ENCODE results near the gene MT1M.
A peak's percentile ranks its signal among the peaks of the same experiment; 100 is the strongest.

MT1M gene

DNA sequence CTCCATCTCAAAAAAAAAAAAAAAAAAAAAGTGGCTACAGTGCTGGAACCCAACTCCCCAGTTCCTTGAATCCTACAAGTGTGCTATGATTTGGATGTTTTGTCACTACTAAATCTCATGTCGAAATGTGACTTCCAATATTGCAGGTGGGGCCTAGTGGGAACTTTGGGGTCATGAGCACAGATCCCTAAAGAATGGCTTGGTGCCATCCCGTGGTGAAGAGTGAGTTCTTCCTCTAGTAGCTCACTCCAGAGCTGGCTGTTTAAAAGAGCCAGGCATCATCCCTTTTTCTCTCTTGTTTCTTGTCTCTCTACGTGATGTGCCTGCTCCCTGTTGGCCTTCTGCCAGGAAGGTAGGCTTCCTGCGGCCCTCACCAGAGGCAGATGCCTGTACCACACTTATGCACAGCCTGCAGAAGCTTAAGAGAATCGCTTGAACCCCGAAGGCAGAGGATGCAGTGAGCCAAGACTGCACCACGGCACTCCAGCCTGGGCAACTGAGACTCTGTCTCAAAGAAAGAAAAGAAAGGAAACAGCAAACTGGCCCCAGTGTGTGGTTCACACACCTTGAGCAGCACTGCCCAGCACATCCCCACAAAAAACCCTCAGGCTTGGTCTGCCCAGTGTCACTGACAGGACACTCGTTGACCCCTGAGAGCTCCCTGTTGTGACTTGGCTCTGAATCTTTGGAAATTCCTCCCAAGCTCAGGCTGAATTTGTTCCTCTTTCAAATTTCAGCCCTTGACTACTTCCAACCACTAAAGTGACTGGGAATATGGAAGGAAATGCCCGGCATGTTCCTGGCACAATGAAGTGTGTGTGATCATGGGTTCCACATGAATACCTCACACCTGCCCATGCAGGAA lies 3.7 kb upstream of the MT1M start:
- DNase-seq (ENCODE audit: low read depth): peak; percentile 16

DNA sequence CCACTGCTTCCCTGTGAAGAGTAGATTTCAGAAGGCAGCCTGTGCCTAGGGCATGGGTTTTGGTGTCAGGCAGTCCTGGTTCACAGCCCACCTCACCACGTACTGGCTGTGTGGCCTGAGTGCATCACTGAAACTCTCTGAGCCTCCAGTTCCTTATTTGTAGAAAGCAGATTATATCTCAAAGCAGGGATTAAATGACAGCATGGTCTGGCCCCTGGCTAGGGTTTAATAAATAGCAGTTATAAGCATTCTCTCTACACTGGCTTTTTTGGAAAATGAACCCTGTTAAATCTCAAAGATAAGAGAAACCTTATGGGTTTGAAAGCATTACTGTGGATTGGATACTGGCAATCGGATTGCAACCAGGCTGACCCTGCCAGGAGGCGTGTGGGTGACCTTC lies 2.9 kb upstream of the MT1M start:
- DNase-seq (ENCODE audit: low read depth): no peak

DNA sequence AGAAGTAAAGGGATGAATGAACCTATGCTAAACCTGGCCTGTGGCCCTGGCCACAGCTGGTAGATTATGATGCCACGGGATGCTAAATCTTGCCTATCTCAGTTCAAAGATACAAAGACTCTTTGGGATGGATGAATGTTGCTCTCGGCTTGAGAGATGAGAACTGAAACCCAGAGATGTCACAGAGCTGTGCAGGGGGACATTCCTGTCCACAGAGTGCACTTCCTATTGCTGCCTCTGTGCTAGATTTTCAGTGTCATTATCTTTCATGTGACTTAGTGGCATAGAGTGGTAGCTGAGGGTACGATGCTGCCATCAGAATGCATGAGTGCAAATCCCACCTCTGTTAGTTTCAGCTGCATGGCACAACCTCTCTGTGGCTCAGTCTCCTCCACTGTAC lies 2.3 kb upstream of the MT1M start:
- DNase-seq (ENCODE audit: low read depth): no peak

DNA sequence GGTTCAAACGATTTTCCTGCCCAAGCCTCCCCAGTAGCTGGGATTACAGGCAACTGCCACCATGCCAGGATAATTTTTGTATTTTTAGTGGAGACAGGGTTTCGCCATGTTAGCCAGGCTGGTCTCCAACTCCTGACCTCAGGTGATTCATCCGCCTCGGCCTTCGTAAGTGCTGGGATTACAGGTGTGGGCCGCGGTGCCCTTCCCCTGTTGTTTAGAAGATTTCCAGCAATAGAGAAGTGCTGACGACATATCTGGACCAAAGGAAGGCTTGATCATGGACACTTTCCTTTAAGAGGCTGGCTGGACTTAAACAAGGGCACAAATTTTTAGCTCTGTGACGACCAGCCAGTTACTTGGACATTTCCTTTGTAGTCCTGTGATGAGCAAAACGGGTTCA lies 1.3 kb upstream of the MT1M start:
- no peak for DNase-seq (ENCODE audit: low read depth)

DNA sequence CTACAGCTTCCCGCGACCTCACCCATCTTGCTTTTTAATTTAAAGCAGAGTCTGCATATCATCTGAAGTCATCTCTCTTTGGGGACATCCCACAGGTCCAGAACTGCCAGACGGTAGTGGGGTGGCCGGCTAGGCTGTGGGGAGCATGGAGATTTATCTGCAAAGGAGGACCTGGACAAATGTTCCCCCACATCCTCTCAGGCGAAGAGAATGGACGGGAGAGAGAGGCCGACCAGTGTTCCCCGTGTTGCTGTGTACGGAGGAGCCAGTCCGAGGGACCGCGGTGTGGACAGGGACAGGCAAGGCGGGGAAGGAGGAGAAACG lies 665 bp upstream of the MT1M start:
- DNase-seq (ENCODE audit: low read depth): peak; percentile 19

DNA sequence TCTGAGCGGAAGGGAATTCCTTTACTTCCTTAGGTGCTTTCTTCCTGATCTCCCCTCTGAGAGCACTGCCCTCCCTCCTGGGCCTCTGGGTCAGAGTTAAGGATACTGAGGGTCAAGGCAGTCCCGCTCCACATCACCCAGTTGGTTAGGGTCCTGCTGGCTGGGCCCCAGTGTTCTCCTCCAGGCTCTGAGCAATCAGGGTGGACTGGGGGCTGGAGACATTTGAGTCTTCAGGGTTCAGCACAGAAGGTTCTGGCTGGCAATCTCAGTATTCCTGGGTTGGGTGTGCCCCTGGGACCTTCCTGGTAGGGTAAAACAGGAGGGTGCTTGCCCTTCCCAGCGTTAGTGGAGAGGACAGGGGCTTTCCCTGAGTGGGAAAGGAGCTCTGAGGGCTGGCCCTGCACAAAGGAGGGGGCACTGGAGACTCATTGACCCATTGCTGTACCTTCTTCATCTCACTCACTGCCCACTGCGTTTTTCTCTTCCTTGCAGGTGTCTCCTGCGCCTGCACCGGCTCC lies 448 bp downstream of the MT1M start:
- DNase-seq (ENCODE audit: low read depth): no peak

DNA sequence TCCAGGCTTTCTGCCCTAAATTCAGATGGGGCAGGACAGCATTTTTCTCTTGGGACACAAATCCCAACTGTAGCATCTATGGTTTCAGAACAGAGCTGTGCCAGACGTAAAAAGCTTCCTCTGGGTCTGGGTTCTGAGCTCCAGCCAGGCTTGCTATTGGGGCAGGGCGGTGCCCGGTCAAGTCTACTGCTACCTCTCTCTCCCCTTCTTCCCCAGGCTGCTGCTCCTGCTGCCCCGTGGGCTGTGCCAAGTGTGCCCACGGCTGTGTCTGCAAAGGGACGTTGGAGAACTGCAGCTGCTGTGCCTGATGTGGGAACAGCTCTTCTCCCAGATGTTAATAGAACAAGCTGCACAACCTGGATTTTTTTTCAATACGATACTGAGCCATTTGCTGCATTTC lies 1.1 kb downstream of the MT1M start:
- no peak for DNase-seq (ENCODE audit: low read depth)

DNA sequence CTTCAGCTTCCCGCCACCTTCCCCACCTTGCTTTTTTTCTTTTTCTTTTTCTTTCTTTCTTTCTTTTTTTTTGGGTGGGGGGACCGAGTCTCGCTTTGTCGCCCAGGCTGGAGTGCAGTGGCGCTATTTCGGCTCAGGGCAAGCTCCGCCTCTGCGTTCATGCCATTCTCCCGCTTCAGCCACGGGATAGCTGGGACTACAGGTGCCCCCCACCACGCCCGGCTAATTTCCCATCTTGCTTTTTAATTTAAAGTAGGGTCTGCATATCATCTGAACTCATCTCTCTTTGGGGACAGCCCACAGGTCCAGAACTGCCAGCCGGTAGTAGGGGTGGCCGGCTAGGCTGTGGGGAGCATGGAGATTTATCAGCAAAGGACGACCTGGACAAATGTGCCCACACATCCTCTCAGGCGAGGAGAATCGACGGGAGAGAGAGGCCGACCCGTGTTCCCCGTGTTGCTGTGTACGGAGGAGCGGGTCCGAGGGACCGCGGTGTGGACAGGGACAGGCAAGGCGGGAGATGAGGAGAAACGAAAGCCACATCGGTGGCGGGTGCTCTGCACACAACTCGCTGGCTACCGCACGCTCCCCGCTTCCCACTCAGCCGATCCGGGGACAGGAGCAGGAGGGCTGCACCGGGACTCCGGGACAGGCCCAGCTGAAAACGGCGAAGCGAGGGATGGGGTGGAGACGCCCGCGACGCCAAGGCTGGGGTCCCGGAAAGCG lies 2.4 kb downstream of the MT1M start:
- DNase-seq (ENCODE audit: low read depth): no peak

DNA sequence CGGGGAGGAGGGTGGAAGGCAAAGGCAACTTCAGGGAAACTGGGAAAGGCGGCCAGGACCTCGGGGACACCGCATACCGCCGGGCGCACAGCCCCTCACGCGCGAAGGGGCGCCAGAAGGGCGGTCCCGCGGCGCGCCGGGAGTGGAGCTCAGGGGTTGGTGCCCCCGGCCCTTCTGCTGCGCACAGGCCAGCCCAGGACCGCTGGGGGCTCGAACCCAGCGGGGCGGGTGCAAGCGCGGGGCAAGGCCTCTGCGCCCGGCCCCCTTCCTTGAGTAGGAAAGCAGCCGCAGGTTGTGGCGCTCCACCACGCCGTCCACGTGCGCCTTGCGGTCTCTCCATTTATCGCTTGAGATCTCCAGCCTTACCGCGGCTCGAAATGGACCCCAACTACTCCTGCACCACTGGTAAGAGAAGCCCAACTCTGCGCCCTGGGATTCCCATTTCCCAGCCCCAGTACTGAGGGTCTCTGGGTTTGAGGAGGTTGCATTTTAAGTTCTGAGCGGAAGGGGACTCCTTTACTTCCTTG lies 3.0 kb downstream of the MT1M start:
- DNase-seq (ENCODE audit: low read depth): no peak

DNA sequence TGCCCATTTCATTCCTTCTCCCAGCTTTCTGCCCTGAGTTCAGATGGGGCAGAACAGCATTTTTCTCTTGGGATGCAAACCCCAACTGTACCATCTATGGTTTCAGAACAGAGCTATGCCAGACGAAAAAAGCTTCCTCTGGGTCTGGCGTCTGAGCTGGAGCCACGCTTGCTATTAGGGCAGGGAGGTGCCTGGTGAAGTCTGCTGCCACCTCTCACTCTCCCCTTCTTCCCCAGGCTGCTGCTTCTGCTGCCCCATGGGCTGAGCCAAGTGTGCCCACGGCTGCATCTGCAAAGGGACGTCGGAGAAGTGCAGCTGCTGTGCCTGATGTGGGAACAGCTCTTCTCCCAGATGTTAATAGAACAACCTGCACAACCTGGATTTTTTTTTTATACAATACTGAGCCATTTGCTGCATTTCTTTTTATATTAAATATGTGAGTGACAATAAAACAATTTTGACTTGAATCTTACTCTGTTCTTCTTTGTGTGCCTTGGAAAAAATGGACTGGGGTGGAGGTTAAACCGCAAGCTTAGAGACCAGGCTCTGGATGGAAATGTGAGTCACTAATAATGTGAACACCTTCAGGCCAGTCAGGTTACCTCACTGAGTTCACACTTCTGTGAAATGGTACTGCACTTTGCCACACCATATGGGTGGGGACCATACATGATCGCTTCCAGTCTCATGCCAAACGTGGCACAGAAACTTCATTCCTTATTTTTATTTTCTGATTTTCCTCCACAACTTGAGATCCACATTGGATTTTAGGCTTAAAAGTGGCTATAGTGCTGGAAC lies 4.4 kb downstream of the MT1M start:
- no peak for DNase-seq (ENCODE audit: low read depth)

DNA sequence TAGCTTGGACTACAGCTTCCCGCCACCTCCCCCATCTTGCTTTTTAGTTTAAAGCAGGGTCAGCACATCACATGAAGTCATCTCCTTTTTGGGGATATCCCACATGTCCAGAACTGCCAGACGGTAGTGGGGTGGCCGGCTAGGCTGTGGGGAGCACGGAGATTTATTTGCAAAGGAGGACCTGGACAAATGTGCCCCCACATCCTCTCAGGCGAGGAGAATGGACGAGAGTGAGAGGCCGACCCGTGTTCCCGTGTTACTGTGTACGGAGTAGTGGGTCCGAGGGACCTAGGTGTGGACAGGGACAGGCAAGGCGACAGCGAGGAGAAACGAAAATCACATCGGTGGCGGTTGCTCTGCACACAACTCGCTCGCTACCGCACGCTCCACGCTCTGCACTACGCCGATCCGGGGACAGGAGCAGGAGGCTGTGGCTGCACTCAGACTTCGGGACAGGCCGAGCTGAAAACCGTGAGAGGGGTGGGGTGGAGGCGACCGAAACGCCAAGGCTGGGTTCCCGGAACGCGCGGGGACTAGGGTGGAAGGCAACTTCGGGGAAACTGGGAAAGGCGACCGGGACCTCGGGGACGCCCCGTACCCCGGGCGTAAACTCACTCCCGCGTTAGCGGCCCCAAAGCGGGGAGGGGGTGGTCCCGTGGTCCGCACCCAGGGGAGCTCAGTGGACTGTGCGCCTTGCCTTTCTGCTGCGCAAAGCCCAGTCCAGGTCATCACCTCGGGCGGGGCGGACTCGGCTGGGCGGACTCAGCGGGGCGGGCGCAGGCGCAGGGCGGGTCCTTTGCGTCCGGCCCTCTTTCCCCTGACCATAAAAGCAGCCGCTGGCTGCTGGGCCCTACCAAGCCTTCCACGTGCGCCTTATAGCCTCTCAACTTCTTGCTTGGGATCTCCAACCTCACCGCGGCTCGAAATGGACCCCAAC lies 5.6 kb downstream of the MT1M start, which contains the start of gene MT1A:
Gene MT1A (plus strand): TSS at position 853 of the 937 bp plus-strand sequence. CDS start 73 bp downstream, at position 926.
- peak; percentile 57 for DNase-seq (ENCODE audit: low read depth)

DNA sequence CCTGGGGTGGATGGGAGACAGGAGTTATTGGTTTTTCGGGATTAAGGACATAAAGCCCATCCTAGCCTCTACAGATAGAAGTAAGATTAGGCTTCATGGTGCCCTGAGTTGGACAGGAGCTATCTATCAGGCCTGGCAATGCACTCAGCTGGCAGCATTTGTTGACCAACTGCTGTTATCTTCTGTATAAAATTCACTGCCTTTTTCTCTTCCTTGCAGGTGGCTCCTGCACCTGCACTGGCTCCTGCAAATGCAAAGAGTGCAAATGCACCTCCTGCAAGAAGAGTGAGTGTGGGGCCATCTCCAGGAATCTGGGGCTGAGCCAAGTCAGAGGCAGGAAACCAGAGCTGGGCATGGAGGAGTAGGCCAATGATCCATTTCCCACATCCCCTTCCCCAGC lies 6.6 kb downstream of the MT1M start:
- no peak for DNase-seq (ENCODE audit: low read depth)

DNA sequence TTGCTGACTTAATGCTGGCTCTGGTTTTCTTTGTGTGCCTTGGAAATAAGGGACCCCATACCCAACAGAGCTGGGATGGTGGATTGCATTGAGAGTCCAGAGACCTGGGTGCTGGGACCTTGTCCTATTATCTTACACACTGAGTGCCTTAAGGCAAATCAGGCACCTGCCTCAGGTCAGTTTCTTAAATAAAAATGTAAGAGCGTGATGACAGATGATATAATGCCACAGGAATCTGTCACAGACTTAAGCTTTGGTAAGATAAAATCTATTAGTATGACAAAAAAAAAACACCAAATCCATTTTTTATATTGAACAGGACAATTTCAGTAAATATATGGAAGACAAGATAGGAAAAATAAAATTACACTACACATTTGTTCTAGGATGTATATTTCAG lies 7.6 kb downstream of the MT1M start:
- DNase-seq (ENCODE audit: low read depth): no peak

DNA sequence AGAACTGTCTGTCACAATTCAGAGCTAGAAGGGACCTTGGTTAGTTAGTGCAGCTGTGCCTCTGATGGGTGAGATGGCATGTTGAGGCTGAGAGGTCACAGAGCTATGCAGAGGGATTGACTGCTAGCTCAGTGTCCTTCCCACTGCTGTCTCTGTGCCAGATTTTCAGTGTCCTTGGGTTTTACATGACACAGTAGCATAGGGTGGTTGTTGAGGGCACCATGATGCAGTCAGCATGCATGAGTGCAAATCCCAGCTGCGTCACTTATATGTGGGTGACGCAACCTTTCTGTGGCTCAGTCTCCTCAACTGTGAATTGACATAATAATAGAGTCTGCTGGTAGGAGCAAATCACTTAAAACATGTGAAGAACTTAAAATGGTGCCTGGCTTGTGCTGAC lies 8.7 kb downstream of the MT1M start:
- DNase-seq (ENCODE audit: low read depth): no peak

DNA sequence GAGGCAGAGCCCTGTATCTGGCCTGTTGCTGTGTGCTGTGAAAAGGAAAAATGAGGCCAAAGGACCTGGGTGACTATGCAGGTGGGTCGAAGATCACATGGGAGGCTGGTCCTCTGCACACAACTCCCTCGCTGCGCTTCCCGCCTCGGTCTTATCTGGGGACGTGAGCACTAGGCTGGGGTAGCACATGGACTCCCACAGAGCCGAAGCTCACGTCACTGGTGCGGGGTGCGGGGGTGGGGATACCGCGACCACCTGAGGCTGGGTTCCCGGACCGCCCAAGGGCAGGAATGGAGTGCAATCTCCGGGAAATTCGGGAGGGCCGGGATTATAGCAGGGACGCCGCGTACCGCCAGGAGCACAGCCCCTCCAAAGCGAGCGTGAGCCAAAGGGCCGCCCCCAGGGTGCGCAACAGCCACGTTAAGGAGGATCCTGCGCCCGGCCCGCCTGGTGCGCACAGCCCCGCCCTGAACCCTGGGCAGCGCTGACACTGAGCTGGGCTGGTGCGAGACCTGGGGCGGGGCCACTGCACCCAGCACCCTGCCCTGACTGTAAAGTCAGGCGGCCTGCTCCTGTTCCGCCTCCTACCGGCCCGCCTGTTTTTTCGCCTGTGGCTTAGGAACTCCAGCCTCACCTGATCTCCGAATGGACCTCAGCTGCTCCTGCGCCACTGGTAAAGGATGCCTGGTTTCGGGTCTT lies 10.8 kb downstream of the MT1M start:
- peak; percentile 58 for DNase-seq (ENCODE audit: low read depth)

DNA sequence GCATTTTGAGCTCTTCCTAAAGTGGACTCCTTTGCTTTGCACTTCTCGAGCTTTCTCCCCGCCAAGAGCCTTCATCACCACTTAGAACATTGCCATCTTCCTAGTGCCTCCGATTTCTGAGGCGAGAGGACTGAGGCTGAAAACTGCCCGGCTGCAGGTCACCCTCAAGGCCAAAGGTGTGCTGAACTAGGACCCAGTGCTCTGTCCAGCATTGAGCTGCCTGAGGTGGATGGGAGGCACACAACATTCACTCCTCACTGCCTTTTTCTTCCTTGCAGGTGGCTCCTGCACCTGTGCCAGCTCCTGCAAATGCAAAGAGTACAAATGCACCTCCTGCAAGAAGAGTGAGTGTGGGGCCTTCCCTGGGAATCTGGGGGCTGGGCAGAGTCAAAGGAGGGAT lies 11.4 kb downstream of the MT1M start:
- no peak for DNase-seq (ENCODE audit: low read depth)

DNA sequence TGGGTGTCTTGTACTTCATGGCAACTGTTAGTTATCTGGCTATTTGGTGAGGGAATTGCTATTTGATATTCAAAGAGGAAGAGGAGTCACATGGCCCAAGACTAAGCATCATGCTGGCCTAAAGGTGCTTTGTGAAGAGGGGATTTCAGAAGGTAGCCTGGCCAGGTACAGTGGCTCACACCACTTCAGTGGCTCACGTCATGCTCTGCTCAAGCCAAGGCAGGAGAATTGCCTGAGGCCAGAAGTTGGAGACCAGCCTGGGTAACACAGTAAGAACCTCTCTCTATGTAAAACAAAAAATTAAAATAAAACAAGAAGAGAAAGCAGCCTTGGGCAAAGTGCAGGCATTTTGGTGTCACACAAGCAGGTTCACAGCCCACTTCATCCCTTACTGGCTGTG lies 12.9 kb downstream of the MT1M start:
- DNase-seq (ENCODE audit: low read depth): no peak

DNA sequence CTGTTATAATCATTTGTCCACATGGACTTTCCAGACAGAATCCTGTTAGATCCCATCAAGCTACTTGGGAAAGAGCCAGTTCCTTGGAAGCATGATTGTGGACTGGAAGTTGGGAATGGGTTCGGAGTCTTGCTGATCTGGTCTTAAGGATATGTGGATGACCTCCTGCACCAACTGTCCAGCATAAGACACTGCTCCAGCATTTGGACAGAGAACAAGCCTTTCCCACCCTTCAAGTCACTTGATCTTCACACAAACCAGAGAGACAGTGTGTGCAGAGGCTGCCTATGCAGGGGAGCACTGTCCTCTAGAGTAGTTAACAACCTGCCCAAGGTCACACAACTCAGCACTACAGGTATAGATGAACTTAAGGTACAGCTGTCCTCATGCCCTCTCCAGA lies 13.4 kb downstream of the MT1M start:
- no peak for DNase-seq (ENCODE audit: low read depth)

DNA sequence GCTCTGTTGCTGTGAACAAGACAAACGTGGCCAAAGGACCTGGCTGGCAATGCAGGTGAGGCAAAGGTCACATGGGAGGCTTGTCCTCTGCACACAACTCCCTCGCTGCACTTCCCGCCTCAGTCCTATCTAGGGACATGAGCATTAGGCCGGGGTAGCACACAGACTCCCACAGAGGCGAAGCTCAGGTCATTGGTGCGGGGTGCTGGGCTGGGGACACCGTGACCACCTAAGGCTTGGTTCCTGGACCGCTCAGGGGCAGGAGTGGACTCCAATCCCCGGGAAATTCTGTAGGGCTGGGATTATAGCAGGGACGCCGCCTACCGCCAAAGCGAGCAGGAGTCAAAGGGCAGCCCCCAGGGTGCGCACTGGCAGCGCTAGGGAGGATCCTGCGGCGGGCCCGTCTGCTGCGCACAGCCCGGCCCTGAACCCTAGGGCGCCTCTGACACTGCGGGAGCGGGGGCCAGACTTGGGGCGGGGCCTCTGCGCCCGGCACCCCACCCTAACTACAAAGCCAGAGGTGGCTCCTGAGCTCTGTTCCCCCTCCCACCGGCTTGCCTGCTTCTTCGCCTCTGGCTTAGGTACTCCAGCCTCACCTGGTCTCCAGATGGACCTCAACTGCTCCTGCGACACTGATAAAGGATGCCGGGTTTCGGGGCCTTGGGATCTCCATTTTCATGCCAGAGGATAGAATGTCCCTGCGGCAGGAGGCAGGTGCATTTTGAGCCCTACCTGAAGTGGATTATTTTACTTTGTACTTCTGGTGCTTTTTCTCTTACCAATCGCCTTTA lies 15.4 kb downstream of the MT1M start:
- DNase-seq (ENCODE audit: low read depth): no peak

DNA sequence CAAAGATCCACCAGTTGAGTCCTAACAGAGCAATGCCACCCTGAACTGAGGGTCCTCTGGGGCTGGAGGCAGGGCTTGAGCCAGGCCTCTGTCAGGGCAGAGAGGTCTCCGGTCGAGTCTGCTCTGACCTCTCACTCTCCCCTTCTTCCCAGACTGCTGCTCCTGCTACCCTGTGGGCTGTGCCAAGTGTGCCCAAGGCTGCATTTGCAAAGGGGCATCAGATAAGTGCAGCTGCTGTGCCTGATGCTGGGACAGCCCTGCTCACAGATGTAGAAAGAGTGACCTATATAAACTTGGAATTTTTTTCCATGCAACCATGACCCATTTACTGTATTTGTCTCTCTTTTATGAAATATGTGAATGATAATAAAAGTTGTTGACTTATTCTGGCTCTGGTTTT lies 16.8 kb downstream of the MT1M start:
- no peak for DNase-seq (ENCODE audit: low read depth)
